ENCODE results near the gene HAPLN3. TPM values are rescaled to one million over a fixed set of nuclear protein-coding genes. Genes with fewer than 3 reads are reported as not detected.

HAPLN3 gene
- total RNA-seq, 1 donor from 2014 or later: 0.27 TPM

DNA sequence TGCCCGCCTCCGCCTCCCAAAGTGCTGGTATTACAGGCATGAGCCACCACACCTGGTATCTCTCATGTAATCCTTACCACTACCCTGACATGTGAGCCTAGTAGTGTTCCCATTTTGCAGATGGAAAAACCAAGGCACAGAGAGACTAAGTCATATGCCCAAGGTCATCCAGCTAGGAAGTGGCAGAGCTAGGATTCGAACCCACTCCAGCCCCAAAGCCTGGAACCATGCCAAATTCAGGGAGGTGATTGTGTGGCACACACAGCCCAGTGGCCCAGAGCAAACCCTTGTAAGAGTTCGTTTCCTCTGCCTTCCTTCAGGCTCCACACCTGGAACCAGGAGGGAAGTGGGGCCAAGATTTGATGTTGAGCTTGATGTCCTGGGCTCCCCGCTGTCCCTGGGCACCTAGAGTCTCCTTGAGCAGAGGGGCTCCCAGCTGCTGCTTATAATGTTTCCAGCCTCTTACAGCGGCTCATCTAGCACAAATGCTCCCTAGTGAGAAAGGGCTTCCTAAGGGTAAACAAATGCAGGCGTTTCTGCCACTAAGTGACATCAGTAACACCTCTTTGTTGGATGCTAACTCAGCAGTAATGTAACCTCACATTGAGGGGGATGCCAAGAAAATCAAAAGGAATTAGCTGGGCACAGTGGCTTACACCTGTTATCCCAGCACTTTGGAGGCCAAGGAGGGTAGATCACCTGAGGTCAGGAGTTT is 3.6 kb downstream of the HAPLN3 start:
- H3K9me3 Mint-ChIP-seq (ENCODE audit: unreplicated experiment): peaks cover 4% of the 10 kb centered on the region
- peaks cover 12% of the 10 kb centered on the region for H3K27me3 Mint-ChIP-seq (ENCODE audit: unreplicated experiment)
- no peak overlapping the region for H3K4me3 Mint-ChIP-seq (ENCODE audit: unreplicated experiment)
- no peaks in the 10 kb centered on the region for H3K4me1 Mint-ChIP-seq (ENCODE audit: low read depth, unreplicated experiment)
- H3K27ac Mint-ChIP-seq (ENCODE audit: unreplicated experiment): no peak overlapping the region
- no peaks in the 10 kb centered on the region for H3K36me3 Mint-ChIP-seq (ENCODE audit: unreplicated experiment)
- TF ChIP-seq, protein P1, sequence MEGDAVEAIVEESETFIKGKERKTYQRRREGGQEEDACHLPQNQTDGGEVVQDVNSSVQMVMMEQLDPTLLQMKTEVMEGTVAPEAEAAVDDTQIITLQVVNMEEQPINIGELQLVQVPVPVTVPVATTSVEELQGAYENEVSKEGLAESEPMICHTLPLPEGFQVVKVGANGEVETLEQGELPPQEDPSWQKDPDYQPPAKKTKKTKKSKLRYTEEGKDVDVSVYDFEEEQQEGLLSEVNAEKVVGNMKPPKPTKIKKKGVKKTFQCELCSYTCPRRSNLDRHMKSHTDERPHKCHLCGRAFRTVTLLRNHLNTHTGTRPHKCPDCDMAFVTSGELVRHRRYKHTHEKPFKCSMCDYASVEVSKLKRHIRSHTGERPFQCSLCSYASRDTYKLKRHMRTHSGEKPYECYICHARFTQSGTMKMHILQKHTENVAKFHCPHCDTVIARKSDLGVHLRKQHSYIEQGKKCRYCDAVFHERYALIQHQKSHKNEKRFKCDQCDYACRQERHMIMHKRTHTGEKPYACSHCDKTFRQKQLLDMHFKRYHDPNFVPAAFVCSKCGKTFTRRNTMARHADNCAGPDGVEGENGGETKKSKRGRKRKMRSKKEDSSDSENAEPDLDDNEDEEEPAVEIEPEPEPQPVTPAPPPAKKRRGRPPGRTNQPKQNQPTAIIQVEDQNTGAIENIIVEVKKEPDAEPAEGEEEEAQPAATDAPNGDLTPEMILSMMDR (IDR thresholded peaks at IDR 0.05; ENCODE audit: partially characterized antibody, unreplicated experiment): no peak
- DNase-seq: no peak

DNA sequence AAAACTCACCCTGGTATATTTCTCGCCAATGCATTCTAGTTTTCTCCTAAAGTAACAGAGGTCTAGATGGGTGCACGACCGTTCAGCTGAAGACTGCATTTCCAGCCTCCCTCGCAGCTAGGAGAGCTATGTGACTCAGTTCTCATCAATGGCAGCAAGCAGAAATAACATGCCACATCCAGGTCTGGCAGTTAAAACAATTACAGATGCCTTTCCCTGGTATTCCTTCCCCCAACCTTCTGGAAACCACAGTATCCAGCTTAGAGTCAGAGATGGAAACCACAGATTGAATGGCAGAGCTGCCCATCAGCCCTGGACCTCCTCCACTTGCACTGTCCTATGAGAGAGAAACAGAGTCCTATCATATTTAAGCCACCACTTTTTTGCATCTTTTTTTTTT is 4.8 kb downstream of the HAPLN3 start:
- TF ChIP-seq, protein P1 (IDR thresholded peaks at IDR 0.05; ENCODE audit: partially characterized antibody, unreplicated experiment): no peak
- no peaks in the 10 kb centered on the region for H3K36me3 Mint-ChIP-seq (ENCODE audit: unreplicated experiment)
- peaks cover 4% of the 10 kb centered on the region for H3K9me3 Mint-ChIP-seq (ENCODE audit: unreplicated experiment)
- H3K27me3 Mint-ChIP-seq (ENCODE audit: unreplicated experiment): peaks cover 9% of the 10 kb centered on the region
- DNase-seq: no peak
- no peak overlapping the region for H3K4me3 Mint-ChIP-seq (ENCODE audit: unreplicated experiment)
- H3K4me1 Mint-ChIP-seq (ENCODE audit: low read depth, unreplicated experiment): no peaks in the 10 kb centered on the region
- H3K27ac Mint-ChIP-seq (ENCODE audit: unreplicated experiment): no peak overlapping the region

DNA sequence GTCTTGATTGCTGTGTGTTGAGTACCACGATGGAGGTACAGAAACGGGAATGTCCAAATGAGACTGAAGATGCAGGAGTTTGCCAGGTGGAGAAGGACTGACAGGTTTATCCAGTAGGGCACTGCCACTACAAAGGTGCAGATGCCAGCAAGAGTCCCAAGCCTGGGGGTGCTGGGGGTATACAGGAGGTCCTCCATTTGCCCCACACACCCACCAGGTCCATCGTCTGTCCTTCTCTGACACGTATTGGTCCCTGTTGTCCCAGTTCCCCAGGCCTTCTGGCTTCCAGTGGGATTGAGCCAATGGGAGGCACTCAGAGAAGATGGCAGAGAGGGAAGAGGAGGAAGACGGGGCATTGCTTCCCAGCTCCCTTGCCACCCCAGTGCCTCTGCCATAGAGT is 6.6 kb downstream of the HAPLN3 start:
- no peaks in the 10 kb centered on the region for H3K4me1 Mint-ChIP-seq (ENCODE audit: low read depth, unreplicated experiment)
- peaks cover 4% of the 10 kb centered on the region for H3K9me3 Mint-ChIP-seq (ENCODE audit: unreplicated experiment)
- H3K36me3 Mint-ChIP-seq (ENCODE audit: unreplicated experiment): no peaks in the 10 kb centered on the region

DNA sequence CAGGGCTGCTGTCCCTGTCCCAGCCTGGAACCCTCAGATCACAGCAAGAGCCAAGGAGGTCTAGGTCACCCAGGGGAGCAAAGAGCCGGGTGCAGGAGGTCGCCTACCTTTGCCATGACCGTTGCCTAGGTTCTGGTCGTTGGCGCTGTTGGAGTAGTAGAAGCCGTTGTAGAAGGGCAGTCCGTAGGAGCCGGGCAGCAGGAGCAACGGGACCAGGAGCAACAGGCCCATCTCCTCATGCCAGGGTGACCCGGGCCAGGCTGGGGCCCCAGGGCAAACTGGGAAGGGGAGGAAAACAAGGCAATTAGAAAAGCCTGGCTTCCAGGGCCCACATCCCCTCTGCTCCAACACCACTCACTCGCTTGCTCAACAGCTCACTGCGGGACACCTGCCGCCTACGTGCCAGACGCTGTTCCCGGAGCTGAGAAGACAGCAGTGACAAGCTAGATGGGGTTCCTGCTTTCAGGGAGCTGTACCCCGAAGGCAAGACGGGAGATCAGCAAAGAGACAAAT is 8.2 kb downstream of the HAPLN3 start:
- H3K27me3 Mint-ChIP-seq (ENCODE audit: unreplicated experiment): no peaks in the 10 kb centered on the region
- H3K4me1 Mint-ChIP-seq (ENCODE audit: low read depth, unreplicated experiment): no peaks in the 10 kb centered on the region
- DNase-seq: no peak
- TF ChIP-seq, protein P1 (IDR thresholded peaks at IDR 0.05; ENCODE audit: partially characterized antibody, unreplicated experiment): no peak
- no peaks in the 10 kb centered on the region for H3K36me3 Mint-ChIP-seq (ENCODE audit: unreplicated experiment)
- no peak overlapping the region for H3K27ac Mint-ChIP-seq (ENCODE audit: unreplicated experiment)
- peaks cover 4% of the 10 kb centered on the region for H3K9me3 Mint-ChIP-seq (ENCODE audit: unreplicated experiment)
- no peak overlapping the region for H3K4me3 Mint-ChIP-seq (ENCODE audit: unreplicated experiment)

More for the DNA sequence above, 6.6 kb downstream of the HAPLN3 start:
- Mint-ChIP-seq H3K27ac (ENCODE audit: unreplicated experiment) (no peak overlapping the region), H3K27me3 (ENCODE audit: unreplicated experiment) (peaks cover 7% of the 10 kb centered on the region), H3K4me3 (ENCODE audit: unreplicated experiment) (no peak overlapping the region)
- no peak for DNase-seq
- TF ChIP-seq, protein P1 (IDR thresholded peaks at IDR 0.05; ENCODE audit: partially characterized antibody, unreplicated experiment): no peak

DNA sequence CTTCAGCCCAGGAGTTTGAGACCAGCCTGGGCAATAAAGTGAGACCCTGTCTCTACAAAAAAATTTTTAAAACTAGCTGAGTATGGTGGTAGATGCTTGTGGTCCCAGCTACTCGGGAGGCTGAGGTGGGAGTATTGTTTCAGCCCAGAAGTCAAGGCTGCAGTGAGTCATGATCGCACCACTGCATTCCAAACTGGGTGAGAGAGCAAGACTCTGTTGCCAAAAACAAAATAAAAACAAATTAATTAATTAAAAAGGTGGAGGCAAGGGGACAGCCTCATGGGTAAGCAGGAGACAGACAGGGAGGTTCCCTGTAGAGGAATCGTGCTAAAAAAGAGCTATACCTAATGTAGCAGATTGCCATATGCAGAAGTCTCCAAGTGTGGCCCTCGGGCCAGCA is 12.6 kb downstream of the HAPLN3 start:
- Mint-ChIP-seq H3K36me3 (ENCODE audit: unreplicated experiment) (no peaks in the 10 kb centered on the region), H3K27ac (ENCODE audit: unreplicated experiment) (no peak overlapping the region), H3K4me3 (ENCODE audit: unreplicated experiment) (no peak overlapping the region), H3K4me1 (ENCODE audit: low read depth, unreplicated experiment) (peaks cover 1% of the 10 kb centered on the region), H3K27me3 (ENCODE audit: unreplicated experiment) (peaks cover 3% of the 10 kb centered on the region), H3K9me3 (ENCODE audit: unreplicated experiment) (no peaks in the 10 kb centered on the region)
- TF ChIP-seq, protein P1 (IDR thresholded peaks at IDR 0.05; ENCODE audit: partially characterized antibody, unreplicated experiment): no peak
- DNase-seq: no peak
